Trophoblast cell (in vitro differentiated cells and primary cell): Measurements from ENCODE around the gene PLA2G4E.

Experiments
- DNase-seq, 2 donors: peaks; one replicate each; pipeline ENCODE4 v3.0.0-alpha.2; 2016
- H2AFZ ChIP-seq: 2 replicates; pipeline ENCODE4 v1.6.1; 2013; ENCODE audit warnings: low read length, moderate library complexity, mild to moderate bottlenecking; ENCODE audit not compliant: insufficient read depth, poor library complexity
- H2AK5ac ChIP-seq: 2 replicates; pipeline ENCODE4 v1.6.1; 2013; ENCODE audit warnings: mild to moderate bottlenecking, low read length
- H2BK120ac ChIP-seq: 2 replicates; pipeline ENCODE4 v1.6.1; 2013; ENCODE audit warnings: low read length, mild to moderate bottlenecking, moderate library complexity; ENCODE audit not compliant: insufficient read depth, poor library complexity
- H2BK12ac ChIP-seq: 2 replicates; pipeline ENCODE4 v1.6.1; 2013; ENCODE audit warnings: mild to moderate bottlenecking, low read length, moderate library complexity
- H2BK5ac ChIP-seq: 2 replicates; pipeline ENCODE4 v1.6.1; 2013; ENCODE audit warnings: low read length, low read depth, moderate library complexity, mild to moderate bottlenecking; ENCODE audit not compliant: poor library complexity
- H3K14ac ChIP-seq: 2 replicates; pipeline ENCODE4 v1.6.1; 2013; ENCODE audit warnings: mild to moderate bottlenecking, low read length
- H3K18ac ChIP-seq: 2 replicates; pipeline ENCODE4 v1.6.1; 2013; ENCODE audit warnings: mild to moderate bottlenecking, low read length
- H3K23ac ChIP-seq: 2 replicates; pipeline ENCODE4 v1.6.1; 2013; ENCODE audit warnings: low read length
- H3K27ac ChIP-seq: 2 replicates; pipeline ENCODE4 v1.5.1; 2013; ENCODE audit warnings: low read depth, mild to moderate bottlenecking, inconsistent platforms, low read length, moderate library complexity
- H3K27me3 ChIP-seq: 2 replicates; pipeline ENCODE4 v1.6.1; 2013; ENCODE audit warnings: inconsistent platforms, mild to moderate bottlenecking, low read length, moderate library complexity; ENCODE audit not compliant: insufficient read depth
- H3K36me3 ChIP-seq, 2 experiments: 1 replicate in 1 of 2; 2 replicates in 1 of 2; pipeline ENCODE4 v1.6.1; 2013; ENCODE audit warnings: low read length in 2 of 2, mild to moderate bottlenecking in 2 of 2, moderate library complexity in 1 of 2; ENCODE audit not compliant: insufficient read depth in 2 of 2, control insufficient read depth in 1 of 2
- H3K4ac ChIP-seq: 2 replicates; pipeline ENCODE4 v1.6.1; 2013; ENCODE audit warnings: low read depth, mild to moderate bottlenecking, low read length, moderate library complexity
- H3K4me1 ChIP-seq, 2 experiments: 1 replicate in 1 of 2; 2 replicates in 1 of 2; pipeline ENCODE4 v1.6.1; 2013; ENCODE audit warnings: low read length in 2 of 2, mild to moderate bottlenecking in 2 of 2, moderate library complexity in 1 of 2; ENCODE audit not compliant: insufficient read depth in 2 of 2, control insufficient read depth in 1 of 2
- H3K4me2 ChIP-seq: 2 replicates; pipeline ENCODE4 v1.6.1; 2013; ENCODE audit warnings: inconsistent platforms, mild to moderate bottlenecking, low read length, moderate library complexity
- H3K4me3 ChIP-seq: 2 replicates; pipeline ENCODE4 v1.5.1; 2013; ENCODE audit warnings: mild to moderate bottlenecking, low read depth, low read length, inconsistent platforms
- H3K79me1 ChIP-seq: one replicate; pipeline ENCODE4 v1.6.1; 2013; ENCODE audit warnings: low read length
- H3K79me2 ChIP-seq: 2 replicates; pipeline ENCODE4 v1.6.1; 2013; ENCODE audit warnings: low read length, mild to moderate bottlenecking; ENCODE audit not compliant: control insufficient read depth, insufficient read depth, poor library complexity
- H3K9ac ChIP-seq: 2 replicates; pipeline ENCODE4 v1.6.1; 2013; ENCODE audit warnings: mild to moderate bottlenecking, low read length
- H3K9me3 ChIP-seq: 2 replicates; pipeline ENCODE4 v1.6.1; 2013; ENCODE audit warnings: low read depth, mild to moderate bottlenecking, control low read depth, inconsistent platforms, low read length; ENCODE audit not compliant: insufficient read depth
- H4K12ac ChIP-seq: 2 replicates; pipeline ENCODE4 v1.6.1; 2013; ENCODE audit warnings: low read depth, mild to moderate bottlenecking, low read length, moderate library complexity
- H4K8ac ChIP-seq: 2 replicates; pipeline ENCODE4 v1.6.1; 2013; ENCODE audit warnings: low read depth, mild to moderate bottlenecking, low read length, moderate library complexity
- H4K91ac ChIP-seq: one replicate; pipeline ENCODE4 v1.6.1; 2013; ENCODE audit warnings: low read depth, mild to moderate bottlenecking, low read length, moderate library complexity
- WGBS: extraction: QIAGEN DNeasy Blood & Tissue Kit; methylation state at CpG from one replicate; pipeline ENCODE4 v1.1.7; 2013; ENCODE audit warnings: missing lambda C conversion rate; ENCODE audit not compliant: insufficient read length, insufficient coverage; ENCODE audit errors: extremely low coverage; 5-methylcytosine and 5-hydroxymethylcytosine counted together

PLA2G4E gene

GRCh38 chr15:42001236-42001635, 19.6 kb downstream of the PLA2G4E start:
- Histone ChIP-seq H2BK5ac (no peak overlapping the region), H2BK12ac (no peak overlapping the region), H3K9ac (no peak overlapping the region), H3K18ac (no peak overlapping the region), H3K27ac (no peak overlapping the region), H3K79me1 (no peaks in the 10 kb centered on the region), H2AFZ (no peak overlapping the region), H3K79me2 (no peaks in the 10 kb centered on the region), H2AK5ac (no peak overlapping the region), H4K12ac (no peak overlapping the region), H3K23ac (no peak overlapping the region), H3K4ac (no peak overlapping the region), H3K4me3 (no peak overlapping the region), H4K91ac (no peak overlapping the region), H4K8ac (no peak overlapping the region), H3K4me2 (no peak overlapping the region), H3K4me1 (no peaks in the 10 kb centered on the region), H3K9me3 (no peaks in the 10 kb centered on the region), H3K14ac (no peak overlapping the region), H2BK120ac (no peak overlapping the region), H3K27me3 (no peaks in the 10 kb centered on the region), H3K36me3 (no peaks in the 10 kb centered on the region)
- WGBS: no CpG with 5 or more reads among the region's 4 CpGs
- peak; percentile 68 to 82 for DNase-seq

GRCh38 chr15:41999290-42000285, 21.3 kb downstream of the PLA2G4E start:
- no peaks in the 10 kb centered on the region for H3K79me2 ChIP-seq
- no peak overlapping the region for H3K9ac ChIP-seq
- H3K4me2 ChIP-seq: no peak overlapping the region
- WGBS: no CpG with 5 or more reads among the region's 15 CpGs
- no peak overlapping the region for H2BK5ac ChIP-seq
- no peak overlapping the region for H4K12ac ChIP-seq
- no peaks in the 10 kb centered on the region for H3K36me3 ChIP-seq
- H3K14ac ChIP-seq: no peak overlapping the region
- H3K27ac ChIP-seq: no peak overlapping the region
- H3K4ac ChIP-seq: no peak overlapping the region
- no peak overlapping the region for H4K8ac ChIP-seq
- no peak overlapping the region for H3K18ac ChIP-seq
- H4K91ac ChIP-seq: no peak overlapping the region
- no peak for DNase-seq
- H3K27me3 ChIP-seq: no peaks in the 10 kb centered on the region
- no peak overlapping the region for H2BK12ac ChIP-seq
- H3K79me1 ChIP-seq: no peaks in the 10 kb centered on the region
- no peaks in the 10 kb centered on the region for H3K4me1 ChIP-seq
- no peak overlapping the region for H3K23ac ChIP-seq
- no peak overlapping the region for H2BK120ac ChIP-seq
- no peak overlapping the region for H2AK5ac ChIP-seq
- no peak overlapping the region for H2AFZ ChIP-seq
- H3K9me3 ChIP-seq: peaks cover 3% of the 10 kb centered on the region
- H3K4me3 ChIP-seq: no peak overlapping the region

GRCh38 chr15:41997845-41998244, 23.0 kb downstream of the PLA2G4E start:
- no peak overlapping the region for H3K14ac ChIP-seq
- no peak overlapping the region for H2BK5ac ChIP-seq
- no peak overlapping the region for H3K9ac ChIP-seq
- peaks cover 3% of the 10 kb centered on the region for H3K9me3 ChIP-seq
- H3K27me3 ChIP-seq: no peaks in the 10 kb centered on the region
- WGBS: no CpG with 5 or more reads among the region's 3 CpGs
- H4K8ac ChIP-seq: no peak overlapping the region
- no peak overlapping the region for H2AK5ac ChIP-seq
- H3K79me2 ChIP-seq: no peaks in the 10 kb centered on the region
- DNase-seq: no peak
- no peaks in the 10 kb centered on the region for H3K4me1 ChIP-seq
- H2AFZ ChIP-seq: no peak overlapping the region
- H3K27ac ChIP-seq: no peak overlapping the region
- no peak overlapping the region for H3K4ac ChIP-seq
- no peak overlapping the region for H4K12ac ChIP-seq
- H3K18ac ChIP-seq: no peak overlapping the region
- no peak overlapping the region for H3K4me3 ChIP-seq
- no peaks in the 10 kb centered on the region for H3K79me1 ChIP-seq
- no peak overlapping the region for H4K91ac ChIP-seq
- H3K4me2 ChIP-seq: no peak overlapping the region
- no peak overlapping the region for H2BK120ac ChIP-seq
- no peaks in the 10 kb centered on the region for H3K36me3 ChIP-seq
- no peak overlapping the region for H2BK12ac ChIP-seq
- no peak overlapping the region for H3K23ac ChIP-seq

- no peaks in the 10 kb centered on the region for H3K27me3 ChIP-seq
- H3K4me3 ChIP-seq: no peak overlapping the region
- no peaks in the 10 kb centered on the region for H3K4me1 ChIP-seq
- no peak for DNase-seq
- no peak overlapping the region for H3K4ac ChIP-seq
- H3K9me3 ChIP-seq: peaks cover 3% of the 10 kb centered on the region
- H3K23ac ChIP-seq: no peak overlapping the region
- H4K91ac ChIP-seq: no peak overlapping the region
- no peaks in the 10 kb centered on the region for H3K79me2 ChIP-seq
- H2BK120ac ChIP-seq: no peak overlapping the region
- no peak overlapping the region for H2AFZ ChIP-seq
- H3K27ac ChIP-seq: no peak overlapping the region
- H4K8ac ChIP-seq: no peak overlapping the region
- no peak overlapping the region for H3K14ac ChIP-seq
- H3K79me1 ChIP-seq: no peaks in the 10 kb centered on the region
- no peaks in the 10 kb centered on the region for H3K36me3 ChIP-seq
- H3K9ac ChIP-seq: no peak overlapping the region
- no peak overlapping the region for H3K18ac ChIP-seq
- no peak overlapping the region for H4K12ac ChIP-seq
- H3K4me2 ChIP-seq: no peak overlapping the region
- no peak overlapping the region for H2BK5ac ChIP-seq
- H2AK5ac ChIP-seq: no peak overlapping the region
- H2BK12ac ChIP-seq: no peak overlapping the region
- no CpG with 5 or more reads among the region's 13 CpGs for WGBS
These were observed 23.8 kb downstream of the PLA2G4E start for GRCh38 chr15:41996921-41997592.
